Stimulated activated CD4-positive, alpha-beta T cell treated with anti-CD3 and anti-CD28 coated beads, Interleukin-4, amount 100 ng/mL, for 24 hours (primary cell): ENCODE results near the gene GON7.
"Not testable (repeated sequence)": the region's sequence is repeated elsewhere in the genome, so short reads cannot be mapped to it uniquely, and the experiment has no call there.

ENCODE experiments used
- DNase-seq: peaks from one replicate; pipeline ENCODE4 v3.0.0-alpha.2; 2020

GON7 gene, protein sequence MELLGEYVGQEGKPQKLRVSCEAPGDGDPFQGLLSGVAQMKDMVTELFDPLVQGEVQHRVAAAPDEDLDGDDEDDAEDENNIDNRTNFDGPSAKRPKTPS

DNA sequence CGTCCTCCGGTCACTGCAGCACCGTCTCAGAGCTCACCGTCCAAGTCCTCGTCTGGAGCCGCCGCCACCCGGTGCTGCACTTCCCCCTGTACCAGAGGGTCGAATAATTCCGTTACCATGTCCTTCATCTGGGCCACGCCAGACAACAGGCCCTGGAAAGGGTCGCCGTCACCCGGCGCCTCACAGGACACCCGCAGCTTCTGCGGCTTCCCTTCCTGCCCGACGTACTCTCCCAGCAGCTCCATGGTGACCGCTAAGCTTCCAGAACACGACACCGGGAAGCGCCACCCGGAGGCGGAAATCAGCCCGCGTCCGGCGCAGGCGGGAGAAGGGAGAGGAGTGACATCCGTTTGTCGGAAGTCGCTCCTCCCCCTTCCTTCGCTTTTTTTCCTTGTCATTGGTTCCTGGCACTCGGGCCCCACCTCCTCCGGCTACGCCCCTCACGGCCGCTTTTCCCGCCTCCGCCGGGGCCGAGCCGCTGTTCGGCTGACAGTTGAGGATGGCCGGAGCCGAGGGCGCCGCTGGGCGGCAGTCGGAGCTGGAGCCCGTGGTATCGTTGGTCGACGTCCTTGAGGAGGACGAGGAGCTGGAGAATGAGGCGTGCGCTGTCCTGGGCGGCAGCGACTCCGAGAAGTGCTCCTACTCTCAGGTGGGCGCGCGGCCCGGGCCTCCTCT lies at the start of gene GON7, which contains the start of gene UBR7:
Gene GON7 (minus strand): TSS at position 273 of the 675 bp plus-strand sequence. CDS start 28 bp downstream, at position 245.
Gene UBR7 (plus strand): TSS at position 464 of the 675 bp plus-strand sequence. CDS start 36 bp downstream, at position 500.
- DNase-seq = peak; percentile 92

- no peak for DNase-seq
These were observed 42.4 kb upstream of the GON7 start for GRCh38 chr14:93249128-93249831.

DNA sequence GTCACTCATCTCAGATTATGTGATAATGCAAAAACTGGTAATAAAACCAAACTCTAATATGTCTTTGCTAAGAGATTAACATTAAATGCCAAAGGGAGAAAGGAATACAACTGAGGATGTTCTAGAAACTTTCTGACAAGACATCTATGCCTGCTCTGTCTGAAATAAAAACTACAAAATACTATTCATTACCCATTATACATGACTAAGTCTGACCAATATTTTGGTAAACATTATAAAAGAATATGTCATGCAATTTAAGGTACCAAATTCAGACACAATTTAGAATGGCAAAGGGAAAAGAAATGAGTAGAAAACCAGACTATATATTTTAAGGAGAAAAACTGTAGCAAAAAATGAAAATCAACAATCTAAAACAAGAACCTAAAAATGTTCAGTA lies 39.7 kb upstream of the GON7 start:
- DNase-seq = no peak

DNA sequence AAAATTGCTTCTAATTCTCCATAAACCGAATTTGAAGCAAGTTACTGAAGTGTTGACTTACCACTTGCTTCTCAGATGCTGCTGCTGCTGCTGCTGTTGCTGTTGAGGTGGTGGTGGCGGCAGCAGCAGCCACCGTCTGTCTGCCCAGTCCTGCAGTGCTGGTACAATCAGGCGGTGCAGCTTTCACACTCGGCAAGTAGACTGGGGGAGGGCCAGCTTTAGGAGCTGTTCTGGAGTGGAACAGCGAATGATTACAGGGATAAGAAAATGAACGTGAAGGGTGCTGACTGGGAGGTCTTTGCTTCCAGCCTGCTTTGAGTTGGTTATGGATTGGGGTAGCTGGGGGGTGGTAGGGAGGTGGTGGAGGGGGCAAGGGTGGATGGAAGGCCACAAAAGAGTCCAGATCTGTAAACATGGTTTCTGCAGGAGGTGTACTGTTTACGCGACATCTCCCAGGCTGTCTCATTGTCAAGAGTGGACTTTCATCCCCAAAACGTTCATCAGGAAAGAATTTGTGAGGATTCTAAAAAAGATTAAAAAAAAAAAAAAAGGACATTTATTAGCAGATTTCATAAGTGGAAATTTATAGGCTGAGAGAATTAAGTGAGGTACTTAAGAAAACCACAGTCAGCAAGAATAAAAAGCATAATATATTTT lies 39.0 kb upstream of the GON7 start:
- no peak for DNase-seq

DNA sequence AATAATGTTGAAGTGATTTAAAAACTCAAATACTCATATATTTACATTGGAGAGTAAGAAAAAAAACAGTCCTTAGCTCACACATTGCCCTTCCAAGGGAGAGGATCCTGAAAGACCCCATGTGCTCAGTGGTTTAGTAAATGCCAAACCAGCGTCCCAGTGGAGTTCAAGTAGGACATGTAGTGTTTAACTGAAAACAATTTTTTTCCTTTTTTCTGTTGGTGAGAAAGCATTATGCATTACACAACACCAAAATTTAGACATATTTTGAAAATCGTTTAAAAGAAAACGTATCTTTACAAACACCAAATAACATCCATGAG lies 33.8 kb upstream of the GON7 start:
- no peak for DNase-seq

DNA sequence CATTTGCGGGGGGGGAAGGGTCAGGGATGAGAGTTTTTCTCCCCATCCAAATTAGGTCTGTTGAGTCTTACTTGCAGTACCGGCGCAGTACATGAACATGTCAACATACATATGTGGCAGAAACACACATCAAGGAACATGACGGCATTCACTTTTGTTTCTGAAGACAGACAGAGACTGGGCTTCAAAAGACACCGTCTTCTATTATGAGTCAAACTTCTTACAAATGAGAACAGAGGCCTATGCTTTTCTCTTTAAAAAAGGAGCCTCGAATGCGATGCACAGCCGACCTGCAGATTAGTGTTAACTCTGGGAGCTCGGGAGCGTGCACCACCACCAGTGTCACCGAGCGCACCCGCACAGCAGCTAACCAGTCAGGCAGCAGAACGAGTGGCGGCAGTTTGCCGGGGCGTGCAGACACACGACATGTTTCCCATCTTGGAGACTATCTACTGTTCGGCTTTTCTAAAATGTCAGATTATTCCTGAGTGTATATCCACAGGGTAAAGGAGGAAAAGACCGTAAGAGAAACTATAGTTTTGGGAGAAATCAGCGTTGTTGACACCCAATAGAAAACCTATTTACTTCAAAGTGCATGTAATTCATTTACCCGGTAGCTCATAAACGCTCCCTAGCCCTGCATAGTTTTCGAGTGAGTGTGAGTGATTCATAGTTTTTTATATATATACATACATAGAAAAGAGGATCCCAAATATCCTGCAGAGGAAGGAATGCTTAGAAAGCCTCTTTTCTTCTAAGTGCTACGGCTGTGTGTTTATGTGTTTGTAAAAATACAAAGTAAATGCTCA lies 33.2 kb upstream of the GON7 start:
- DNase-seq = no peak

DNA sequence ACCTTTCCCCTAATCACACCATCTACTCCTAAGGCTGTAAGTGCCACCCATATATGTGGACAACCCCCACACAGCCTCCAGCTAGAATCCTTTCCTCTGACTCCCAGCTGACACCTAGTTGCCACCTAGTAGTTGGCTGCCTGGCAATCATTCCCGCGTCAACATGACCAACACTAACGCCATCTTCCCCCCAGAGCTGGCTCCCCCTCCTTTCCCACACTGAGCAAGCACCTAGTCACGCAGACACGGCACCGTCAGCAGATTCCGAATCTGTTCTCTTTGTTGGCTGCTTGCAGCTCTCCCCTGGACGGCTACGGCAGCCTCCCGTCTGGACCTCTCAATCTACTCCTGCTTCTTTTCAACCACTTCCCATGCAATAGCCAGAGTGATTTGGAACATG lies 27.9 kb upstream of the GON7 start:
- DNase-seq = no peak

GRCh38 chr14:93233078-93233477 lies 26.2 kb upstream of the GON7 start:
- not testable (repeated sequence) for DNase-seq

DNA sequence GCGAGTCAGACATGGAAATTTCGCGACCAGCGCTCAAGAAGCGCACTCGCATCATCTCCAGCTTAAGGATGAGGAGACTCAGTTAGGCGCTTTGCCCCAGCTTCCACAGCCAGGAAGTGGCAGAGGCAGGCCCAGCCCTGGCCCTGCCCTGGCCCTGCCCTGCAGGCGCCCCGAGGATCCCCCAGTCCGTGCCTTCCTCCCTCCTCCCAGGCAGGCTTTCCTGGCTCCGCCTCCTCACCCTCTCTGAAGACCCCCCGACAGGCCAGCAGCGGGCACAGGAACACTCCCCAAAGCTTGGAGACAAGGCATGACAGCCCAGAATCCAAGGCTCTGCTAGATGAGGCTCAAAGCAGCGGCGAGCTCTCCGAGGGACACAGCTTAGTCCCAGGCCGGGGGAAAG lies 25.3 kb upstream of the GON7 start:
- DNase-seq = no peak

DNA sequence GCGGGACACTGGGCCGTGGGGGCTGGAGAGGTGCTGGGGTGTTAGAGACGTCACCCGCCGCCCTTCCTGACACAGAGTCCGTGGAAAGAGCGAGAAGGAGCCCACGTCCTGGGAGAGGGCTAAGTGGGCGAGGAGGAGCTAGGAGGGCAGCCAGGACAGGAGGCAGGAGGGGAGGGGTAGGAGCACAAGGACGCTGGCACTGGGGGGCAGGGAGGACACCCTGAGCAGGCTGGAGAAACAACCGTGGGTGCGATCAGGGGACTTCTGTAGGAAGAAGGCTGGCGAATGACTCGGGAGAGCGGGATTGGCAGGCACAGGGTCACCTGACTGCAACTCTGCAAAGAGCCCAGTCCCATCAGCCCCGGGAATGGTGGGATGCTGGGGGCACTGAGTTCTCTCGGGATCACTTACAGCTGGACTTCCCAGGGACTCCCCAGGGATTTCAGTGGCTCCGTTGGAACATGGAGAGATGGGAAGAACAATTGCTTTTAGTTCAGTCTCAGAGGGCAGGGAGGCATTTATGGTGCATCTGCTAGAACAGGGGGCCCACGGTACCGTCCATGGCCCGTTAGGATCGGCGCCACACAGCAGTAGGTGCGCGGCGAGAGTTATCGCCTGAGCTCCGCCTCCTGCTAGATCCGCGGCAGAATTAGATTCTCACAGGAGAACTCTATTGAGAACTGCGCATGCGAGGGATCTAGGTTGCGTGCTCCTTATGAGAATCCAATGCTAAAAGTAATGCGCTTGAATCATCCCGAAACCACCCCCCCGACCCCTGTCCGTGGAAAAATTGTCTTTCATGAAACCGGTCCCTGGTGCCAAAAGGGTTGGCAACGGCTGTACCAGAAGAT lies 24.5 kb upstream of the GON7 start:
- DNase-seq = no peak

DNA sequence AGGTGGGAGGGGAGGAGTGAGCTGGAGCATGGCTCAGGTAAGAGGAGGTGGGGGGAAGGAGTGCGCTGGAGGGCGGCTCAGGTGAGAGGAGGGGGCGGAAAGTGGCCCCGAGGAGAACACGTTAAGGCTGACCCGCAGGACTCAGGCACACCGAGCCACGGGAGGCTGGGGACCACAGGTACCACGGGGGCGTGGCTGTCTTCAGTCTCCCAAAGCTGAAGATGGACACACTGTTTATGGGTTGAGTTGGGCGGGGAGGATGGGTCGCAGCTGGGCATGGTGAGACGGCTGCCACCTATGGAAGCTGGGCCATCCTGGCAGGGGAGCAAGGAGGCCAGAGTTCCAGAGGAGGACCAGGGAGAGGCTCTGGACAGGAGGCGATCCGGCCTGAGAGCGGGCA lies 23.7 kb upstream of the GON7 start:
- DNase-seq = no peak

DNA sequence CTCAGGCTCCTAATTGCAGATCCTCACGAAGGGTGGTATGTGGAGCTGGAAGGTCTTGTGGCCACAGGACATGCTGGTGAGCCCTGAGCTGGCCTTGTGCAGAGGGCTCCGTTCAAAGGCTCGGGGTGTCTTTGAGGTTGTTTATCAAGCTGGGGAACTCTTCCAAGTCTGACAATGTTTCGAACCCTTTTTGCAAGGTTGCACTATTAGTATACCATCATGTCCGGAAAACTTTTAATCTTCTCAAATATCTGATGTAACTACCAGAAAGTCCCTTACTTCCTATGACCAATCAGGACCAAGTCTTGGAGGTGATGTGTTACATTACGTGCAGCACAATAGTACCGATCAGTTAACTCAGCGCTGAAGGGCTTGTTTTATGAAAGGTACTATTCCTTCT lies 21.7 kb upstream of the GON7 start:
- DNase-seq = no peak

DNA sequence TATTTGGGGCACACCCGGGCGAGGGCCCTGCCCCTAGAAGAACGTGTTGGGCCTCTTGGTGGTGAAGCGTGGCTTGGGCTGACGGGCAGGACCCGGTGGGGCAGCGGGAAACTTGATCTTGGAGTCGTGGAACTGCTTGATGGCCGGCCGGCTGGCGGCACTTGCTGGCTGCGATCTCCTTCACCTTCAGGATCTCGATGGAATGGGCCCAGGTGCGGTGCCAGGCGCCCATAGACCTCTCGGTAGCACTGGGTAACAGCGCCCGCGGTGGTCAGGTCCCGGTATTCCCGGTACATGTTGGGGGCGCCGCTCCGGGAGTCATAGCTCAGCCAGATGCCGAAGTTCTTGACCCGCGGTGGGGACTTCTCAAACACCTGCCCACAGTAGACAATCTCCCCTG lies 16.7 kb upstream of the GON7 start:
- DNase-seq = no peak

GRCh38 chr14:93220509-93220908 lies 13.6 kb upstream of the GON7 start:
- no peak for DNase-seq

- DNase-seq = peak; percentile 43
These were observed 12.3 kb upstream of the GON7 start for GRCh38 chr14:93219103-93219726.

DNA sequence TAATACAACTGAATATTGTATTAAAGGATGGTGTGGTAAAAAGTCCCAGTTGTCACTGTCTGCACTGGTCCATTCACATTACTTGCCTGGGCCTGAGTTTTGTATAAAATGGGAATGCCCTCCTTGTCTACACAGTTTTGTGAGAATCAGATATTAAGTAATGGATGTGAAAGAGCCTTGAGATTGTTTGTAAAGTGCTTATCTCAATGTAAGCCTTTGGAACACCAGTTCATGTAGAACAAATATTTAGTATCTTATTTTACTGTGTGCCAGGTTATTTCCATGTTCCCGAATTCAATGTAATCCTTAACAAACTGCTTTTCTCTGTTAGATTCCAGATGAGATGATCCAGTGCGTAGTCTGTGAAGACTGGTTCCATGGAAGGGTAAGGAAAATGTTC lies 7.7 kb upstream of the GON7 start:
- no peak for DNase-seq

- DNase-seq = no peak
These were observed 5.6 kb upstream of the GON7 start for GRCh38 chr14:93212432-93212831.

DNA sequence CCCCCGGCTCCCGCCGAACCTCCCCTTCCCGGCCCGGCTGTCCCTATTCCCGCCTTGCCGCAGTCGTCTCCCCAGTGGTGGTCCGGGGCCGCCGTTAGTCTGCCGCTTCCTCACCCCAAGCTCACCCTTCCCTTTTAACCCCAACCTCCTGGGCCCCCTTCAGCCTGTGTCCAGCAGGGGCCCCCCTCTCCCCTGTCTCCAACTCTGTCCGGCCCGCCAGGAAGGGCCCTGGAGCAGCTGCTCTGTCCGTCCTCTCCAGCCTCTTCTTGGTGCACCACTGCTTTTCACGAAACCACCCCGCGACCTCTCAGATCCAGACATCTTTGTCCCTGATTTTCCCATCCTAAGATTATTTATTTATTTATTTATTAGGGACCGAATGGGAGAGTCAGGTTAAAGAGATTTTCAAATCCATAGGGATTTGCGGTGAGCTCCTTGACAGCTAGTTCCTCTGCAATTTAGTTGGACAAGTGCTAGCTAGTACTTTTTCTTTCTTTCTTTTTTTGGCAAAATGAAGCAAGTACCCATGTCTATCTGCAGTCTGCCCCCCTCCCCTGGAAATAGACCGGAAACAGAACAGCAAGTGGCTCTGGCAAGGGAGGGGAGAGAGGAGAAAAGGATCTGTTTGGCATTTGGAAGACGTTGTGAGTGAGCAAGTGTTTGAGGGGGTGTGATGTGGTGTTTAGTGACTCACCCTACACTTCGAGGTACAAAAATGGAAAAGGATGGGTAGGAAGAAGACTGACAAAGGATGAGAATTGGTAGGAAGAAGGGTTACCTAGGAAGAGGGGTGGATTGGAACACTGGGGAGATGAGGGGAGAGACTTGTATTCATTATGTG lies 823 bp upstream of the GON7 start:
- DNase-seq = peak; percentile 30

- no peak for DNase-seq
These were observed 5.6 kb downstream of the GON7 start for GRCh38 chr14:93201155-93201704.

GRCh38 chr14:93200553-93200952 lies 6.3 kb downstream of the GON7 start:
- DNase-seq = no peak
